SK-N-MC (cell line): ENCODE data around the gene CDKN1A.

Source experiments
- EZH2 ChIP-seq: fragments of 200-600 bp; sonication (generic); IDR thresholded peaks from one replicate; pipeline ENCODE4 v1.6.1; 2017; ENCODE audit warnings: antibody characterized with exemption
- FOXP2 ChIP-seq: optimal IDR thresholded peaks from 2 replicates; pipeline ENCODE3; 2011; ENCODE audit warnings: mild to moderate bottlenecking, moderate library complexity; ENCODE audit not compliant: insufficient read depth; ENCODE audit errors: extremely low read length, control extremely low read depth
- POLR2AphosphoS5 ChIP-seq: IDR thresholded peaks from 2 replicates; pipeline ENCODE4 v1.6.1; 2012; ENCODE audit warnings: mild to moderate bottlenecking, low read depth, low read length, borderline replicate concordance

DNA sequence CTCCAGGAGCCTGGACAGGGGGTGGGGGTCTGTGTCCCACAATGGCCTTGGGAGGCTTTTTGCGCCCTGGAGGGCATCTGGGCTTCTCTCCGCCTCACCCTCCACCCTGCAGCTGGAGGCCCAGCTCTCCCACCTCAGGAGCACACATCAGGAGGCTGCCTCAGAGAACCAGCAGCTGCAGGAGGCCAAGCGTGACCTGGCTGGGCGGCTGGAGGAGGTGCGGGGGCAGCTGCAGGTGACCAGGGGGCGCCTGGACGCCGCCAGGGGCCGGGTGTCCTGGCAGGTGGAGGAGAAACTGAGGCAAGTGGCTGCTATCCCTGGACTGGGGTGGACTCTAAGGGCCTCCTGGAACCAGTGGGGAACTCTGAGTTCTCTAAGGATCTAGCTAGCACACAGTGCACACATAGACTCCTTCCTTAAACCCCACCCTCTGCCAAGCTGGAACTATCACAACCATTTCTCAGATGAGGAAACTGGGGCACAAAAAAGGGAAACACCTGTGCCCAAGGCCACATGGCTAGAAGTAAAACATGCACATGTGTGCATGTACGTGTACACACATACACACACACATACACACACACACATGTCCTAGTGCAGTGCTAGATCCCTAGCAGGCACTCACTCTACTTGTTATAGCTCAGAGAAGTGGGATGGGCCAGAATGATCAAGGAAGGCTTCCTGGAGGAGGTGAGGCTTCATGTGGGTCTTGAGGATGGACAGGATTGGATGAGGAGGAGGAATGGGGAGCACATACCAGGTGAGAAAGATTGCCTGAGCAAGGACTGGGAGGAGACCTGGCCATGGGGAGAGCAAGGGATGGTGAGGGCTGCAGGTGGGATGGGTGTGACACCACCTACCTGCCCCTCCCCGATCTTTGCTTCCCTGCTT, 42.0 kb downstream of the CDKN1A start:
- TF ChIP-seq EZH2 (no peak), POLR2AphosphoS5 (no peak), FOXP2 (no peak)
